ENCODE data around the gene SUN2.
A peak's percentile ranks its signal among the peaks of the same experiment; 100 is the strongest.

The SUN2 gene

GRCh38 chr22:38775656-38776055 lies 19.9 kb upstream of the SUN2 start:
- no peak for DNase-seq

GRCh38 chr22:38774496-38775166 lies 18.8 kb upstream of the SUN2 start:
- no peak for DNase-seq

GRCh38 chr22:38773363-38773946 lies 17.7 kb upstream of the SUN2 start:
- no peak for DNase-seq

- no peak for DNase-seq
Measured at GRCh38 chr22:38772623-38772873, 16.8 kb upstream of the SUN2 start.

- no peak for DNase-seq
Measured at GRCh38 chr22:38770257-38770949, 14.6 kb upstream of the SUN2 start.

GRCh38 chr22:38768036-38768435 lies 12.2 kb upstream of the SUN2 start:
- no peak for DNase-seq

GRCh38 chr22:38767313-38767712 lies 11.5 kb upstream of the SUN2 start:
- DNase-seq, result no peak

GRCh38 chr22:38766076-38766777 lies 10.4 kb upstream of the SUN2 start:
- DNase-seq, result peak; percentile 52

GRCh38 chr22:38762551-38762983 lies 6.8 kb upstream of the SUN2 start:
- peak; percentile 19 for DNase-seq

GRCh38 chr22:38761202-38762162 lies 5.7 kb upstream of the SUN2 start:
- DNase-seq, result no peak

GRCh38 chr22:38760477-38761201 lies 4.8 kb upstream of the SUN2 start:
- DNase-seq, result peak; percentile 74

- DNase-seq, result no peak
Measured at GRCh38 chr22:38759005-38759404, 3.2 kb upstream of the SUN2 start.

- DNase-seq, result peak; percentile 66
Measured at GRCh38 chr22:38758276-38758945, 2.6 kb upstream of the SUN2 start.

GRCh38 chr22:38757464-38757757 lies 1.6 kb upstream of the SUN2 start:
- no peak for DNase-seq

GRCh38 chr22:38756711-38757463 lies 1.1 kb upstream of the SUN2 start:
- no peak for DNase-seq

- no peak for DNase-seq
Measured at GRCh38 chr22:38755155-38755910, 465 bp downstream of the SUN2 start.

- DNase-seq, result no peak
Measured at GRCh38 chr22:38754751-38755154, 1.0 kb downstream of the SUN2 start.

GRCh38 chr22:38753948-38754750 lies 1.6 kb downstream of the SUN2 start:
- peak; percentile 29 for DNase-seq

All from NCI-H1694 treated with DMSO at 0.1 percent for 48 hours (cell line).